ENCODE measurements around the gene SNCA.

DNA sequence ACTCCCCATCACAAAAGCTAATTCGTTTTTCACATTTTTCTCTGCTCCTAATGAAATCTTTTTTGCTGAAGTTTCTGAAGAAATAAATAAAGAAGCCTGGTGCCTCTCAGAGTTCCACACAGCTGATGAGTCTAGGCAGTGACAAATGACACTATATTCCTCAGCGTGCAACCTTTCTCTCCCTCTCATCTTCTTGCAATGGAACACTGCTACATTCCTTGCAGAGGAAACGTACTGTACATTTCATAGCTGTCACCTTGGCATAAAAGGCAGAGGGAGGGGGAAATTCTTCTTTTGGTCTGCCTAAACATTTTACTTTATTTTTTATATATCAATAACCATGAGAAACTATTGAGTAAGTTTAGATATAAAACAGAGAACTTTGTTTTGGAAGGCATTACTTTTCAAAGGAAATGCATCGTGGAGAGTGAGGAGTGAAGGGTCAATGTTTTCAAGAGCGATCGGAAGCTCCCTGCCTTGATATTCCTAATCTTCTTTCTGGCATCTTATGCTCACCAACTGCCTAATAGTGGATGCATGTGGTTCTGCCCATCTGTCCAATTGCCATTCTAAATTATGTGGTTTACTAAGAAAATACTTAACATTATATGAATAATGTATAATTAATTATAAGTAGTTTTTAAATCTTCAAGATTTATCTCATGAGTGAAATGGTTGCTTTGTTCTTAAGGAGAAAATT, 29.4 kb downstream of the SNCA start:
- TF ChIP-seq, protein P1, sequence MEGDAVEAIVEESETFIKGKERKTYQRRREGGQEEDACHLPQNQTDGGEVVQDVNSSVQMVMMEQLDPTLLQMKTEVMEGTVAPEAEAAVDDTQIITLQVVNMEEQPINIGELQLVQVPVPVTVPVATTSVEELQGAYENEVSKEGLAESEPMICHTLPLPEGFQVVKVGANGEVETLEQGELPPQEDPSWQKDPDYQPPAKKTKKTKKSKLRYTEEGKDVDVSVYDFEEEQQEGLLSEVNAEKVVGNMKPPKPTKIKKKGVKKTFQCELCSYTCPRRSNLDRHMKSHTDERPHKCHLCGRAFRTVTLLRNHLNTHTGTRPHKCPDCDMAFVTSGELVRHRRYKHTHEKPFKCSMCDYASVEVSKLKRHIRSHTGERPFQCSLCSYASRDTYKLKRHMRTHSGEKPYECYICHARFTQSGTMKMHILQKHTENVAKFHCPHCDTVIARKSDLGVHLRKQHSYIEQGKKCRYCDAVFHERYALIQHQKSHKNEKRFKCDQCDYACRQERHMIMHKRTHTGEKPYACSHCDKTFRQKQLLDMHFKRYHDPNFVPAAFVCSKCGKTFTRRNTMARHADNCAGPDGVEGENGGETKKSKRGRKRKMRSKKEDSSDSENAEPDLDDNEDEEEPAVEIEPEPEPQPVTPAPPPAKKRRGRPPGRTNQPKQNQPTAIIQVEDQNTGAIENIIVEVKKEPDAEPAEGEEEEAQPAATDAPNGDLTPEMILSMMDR (IDR thresholded peaks at IDR 0.05): no peak
- no peak for TF ChIP-seq POLR2A (IDR thresholded peaks at IDR 0.05)
